NCI-H82 treated with DMSO at 0.1 percent for 48 hours (cell line): Measurements from ENCODE around the gene IL25.
"Not testable (repeated sequence)": the region's sequence is repeated elsewhere in the genome, so short reads cannot be mapped to it uniquely, and the experiment has no call there.

ENCODE experiments used
- DNase-seq: peaks from one replicate; lab custom pipeline; 2025; ENCODE audit not compliant: unreplicated experiment; lab: John Stamatoyannopoulos, UW

IL25 gene

DNA sequence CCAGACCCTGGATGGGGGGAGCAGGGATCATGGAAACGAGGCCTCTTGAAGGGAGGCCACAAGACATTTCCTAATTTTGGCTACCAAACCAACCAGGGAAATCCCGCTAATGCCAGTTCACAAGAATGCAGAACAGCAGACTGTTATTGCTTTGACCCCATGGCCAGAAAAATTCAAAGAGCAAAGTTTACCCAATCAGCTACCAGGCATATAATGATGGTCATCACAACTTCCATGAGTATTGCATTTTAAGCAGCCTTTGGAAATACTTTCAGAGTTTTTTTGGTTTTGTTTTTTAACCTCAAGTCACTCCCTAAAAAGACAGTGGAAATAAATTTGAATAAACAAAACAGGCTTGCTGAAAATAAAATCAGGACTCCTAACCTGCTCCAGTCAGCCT is at the start of gene IL25:
IL25 (plus strand) TSS at position 301 of the 400 bp plus-strand sequence.
- no peak for DNase-seq

GRCh38 chr14:23323838-23324454 is 48.7 kb upstream of the IL25 start:
- DNase-seq: no peak

DNA sequence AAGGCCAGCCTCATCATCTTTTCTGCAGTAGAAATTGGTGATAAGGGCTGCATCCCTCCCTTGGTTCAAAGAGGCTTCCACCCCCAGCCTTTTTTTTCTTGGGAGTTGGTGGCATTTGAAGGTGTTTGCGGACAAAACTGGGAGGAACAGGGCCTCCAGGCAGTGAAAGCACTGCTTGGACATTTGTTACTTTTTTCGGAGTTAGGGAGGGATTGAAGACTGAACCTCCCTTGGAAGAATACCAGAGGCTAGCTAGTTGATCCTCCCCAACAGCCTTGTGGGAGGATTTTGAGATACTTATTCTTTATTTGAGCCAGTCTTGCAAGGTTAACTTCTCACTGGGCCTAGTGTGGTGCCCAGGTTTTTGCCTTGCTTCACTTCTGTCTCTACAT is 48.2 kb upstream of the IL25 start:
- DNase-seq: no peak

DNA sequence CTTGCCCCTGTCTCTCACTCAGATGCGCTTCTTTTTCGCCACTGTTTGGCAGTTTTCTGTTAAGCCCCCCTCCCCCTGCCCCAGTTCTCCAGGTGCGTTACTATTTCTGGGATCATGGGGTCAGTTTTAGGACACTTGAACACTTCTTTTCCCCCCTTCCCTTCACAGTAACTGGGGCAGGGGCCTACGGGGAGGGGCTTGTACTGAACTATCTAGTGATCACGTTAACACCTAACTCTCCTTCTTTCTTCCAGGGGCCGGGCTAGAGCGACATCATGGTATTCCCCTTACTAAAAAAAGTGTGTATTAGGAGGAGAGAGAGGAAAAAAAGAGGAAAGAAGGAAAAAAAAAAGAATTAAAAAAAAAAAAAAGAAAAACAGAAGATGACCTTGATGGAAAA is 47.6 kb upstream of the IL25 start:
- DNase-seq: no peak

DNA sequence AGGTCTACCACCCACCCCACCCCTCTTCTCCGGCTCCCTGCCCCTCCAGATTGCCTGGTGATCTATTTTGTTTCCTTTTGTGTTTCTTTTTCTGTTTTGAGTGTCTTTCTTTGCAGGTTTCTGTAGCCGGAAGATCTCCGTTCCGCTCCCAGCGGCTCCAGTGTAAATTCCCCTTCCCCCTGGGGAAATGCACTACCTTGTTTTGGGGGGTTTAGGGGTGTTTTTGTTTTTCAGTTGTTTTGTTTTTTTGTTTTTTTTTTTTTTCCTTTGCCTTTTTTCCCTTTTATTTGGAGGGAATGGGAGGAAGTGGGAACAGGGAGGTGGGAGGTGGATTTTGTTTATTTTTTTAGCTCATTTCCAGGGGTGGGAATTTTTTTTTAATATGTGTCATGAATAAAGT is 46.9 kb upstream of the IL25 start:
- DNase-seq: not testable (repeated sequence)

DNA sequence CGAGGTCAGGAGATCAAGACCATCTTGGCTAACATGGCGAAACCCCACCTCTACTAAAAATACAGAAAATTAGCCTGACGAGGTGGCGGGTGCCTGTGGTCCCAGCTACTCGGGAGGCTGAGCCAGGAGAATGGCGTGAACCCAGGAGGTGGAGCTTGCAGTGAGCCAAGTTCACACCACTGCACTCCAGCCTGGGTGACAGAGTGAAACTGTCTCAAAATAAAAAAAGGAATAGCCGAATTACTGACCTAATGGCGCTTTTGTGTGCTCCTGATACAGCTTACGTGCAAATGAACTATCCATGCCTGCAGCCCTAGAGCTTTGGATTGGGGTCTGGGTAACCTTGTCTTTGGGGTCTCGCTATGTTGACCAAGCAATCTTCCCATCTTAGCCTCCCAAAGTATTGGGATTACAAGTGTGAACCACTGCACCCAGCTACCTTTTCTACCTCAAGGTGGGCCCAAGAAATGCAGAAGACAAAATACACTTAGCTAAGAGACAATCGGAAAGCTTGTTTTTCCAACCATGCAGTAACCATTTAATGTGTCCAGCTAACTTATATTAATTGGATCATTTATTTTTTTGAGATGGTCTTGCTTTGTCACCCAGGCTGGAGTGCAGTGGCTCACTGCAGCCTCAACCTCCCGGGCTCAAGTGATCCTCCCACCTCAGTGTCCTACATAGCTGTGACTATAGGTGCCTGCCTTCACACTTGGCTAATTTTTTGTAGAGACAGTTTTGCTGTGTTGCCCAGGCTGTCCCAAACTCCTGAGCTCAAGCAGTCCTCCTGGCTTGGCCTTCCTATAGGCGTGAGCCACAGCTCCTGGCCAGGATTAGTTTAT is 45.9 kb upstream of the IL25 start:
- no peak for DNase-seq

GRCh38 chr14:23327947-23328744 is 44.5 kb upstream of the IL25 start:
- peak; percentile 98 for DNase-seq

GRCh38 chr14:23335623-23336022 is 37.0 kb upstream of the IL25 start:
- no peak for DNase-seq

- DNase-seq: no peak
Measured at GRCh38 chr14:23339506-23340268, 32.9 kb upstream of the IL25 start.

GRCh38 chr14:23344481-23344880 is 28.1 kb upstream of the IL25 start:
- DNase-seq: no peak

- no peak for DNase-seq
Measured at GRCh38 chr14:23345987-23346692, 26.5 kb upstream of the IL25 start.

- DNase-seq: no peak
Measured at GRCh38 chr14:23346693-23347405, 25.8 kb upstream of the IL25 start.

GRCh38 chr14:23347406-23348296 is 25.0 kb upstream of the IL25 start:
- DNase-seq: no peak

DNA sequence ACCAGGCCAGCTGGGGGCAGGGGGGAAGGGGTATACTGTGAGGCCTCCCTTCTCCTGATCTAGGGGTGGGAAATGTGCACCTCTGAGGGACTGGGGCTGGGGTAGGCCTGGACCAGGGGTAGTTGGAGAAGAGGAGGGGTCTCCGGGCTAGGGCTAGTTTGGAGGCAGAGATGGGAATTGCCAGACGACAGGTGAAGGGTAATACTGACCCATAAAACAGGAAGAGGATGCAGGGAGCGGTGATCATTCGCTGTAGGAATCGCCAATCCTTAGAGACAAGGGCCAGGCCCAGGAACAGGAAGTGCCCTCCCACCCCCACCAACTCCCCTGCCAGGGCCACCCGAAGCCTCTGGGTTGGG is 24.3 kb upstream of the IL25 start:
- no peak for DNase-seq

GRCh38 chr14:23349156-23349845 is 23.3 kb upstream of the IL25 start:
- no peak for DNase-seq

DNA sequence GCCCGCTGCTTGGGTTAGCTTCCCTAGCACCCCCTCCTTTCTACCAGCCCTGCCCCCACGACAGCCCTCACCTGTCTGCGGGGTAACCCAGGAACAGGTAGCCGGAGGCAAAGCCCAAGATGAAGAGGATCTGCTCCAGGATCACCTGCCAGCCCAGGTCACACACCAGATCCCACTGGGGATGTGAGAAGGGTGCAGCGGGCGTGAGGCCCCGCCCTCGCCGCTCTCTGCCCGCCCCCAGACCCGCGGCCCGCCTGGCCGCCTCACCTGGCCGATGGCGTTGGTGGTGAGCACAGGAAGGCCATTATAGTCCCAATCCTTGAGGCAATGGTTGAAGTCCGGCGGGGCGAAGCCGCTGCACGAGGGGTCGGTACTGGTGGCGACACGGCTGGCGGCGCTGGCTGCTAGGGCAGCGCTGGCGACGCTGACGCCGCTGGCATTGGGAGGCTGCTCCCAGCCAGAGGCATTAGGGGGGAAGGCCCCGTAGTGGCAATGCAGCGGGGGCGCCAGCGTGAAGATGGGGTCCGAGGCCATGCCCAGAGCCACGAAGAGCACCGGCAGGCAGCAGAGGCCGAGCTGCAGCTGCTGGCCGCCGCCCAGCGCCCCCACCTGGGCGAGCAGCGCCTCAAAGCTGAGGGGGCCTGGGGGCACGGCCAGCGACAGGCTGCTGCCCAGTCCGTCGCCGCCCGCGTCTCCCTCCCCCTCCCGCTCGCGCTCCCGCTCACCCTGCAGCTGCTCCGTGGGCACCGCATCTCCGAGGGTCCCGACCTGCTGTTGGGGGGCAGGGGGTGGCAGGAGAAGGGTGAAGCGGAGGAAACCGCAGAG is 20.7 kb upstream of the IL25 start:
- DNase-seq: no peak
